Measurements from ENCODE around the gene GALNT9. TPM values are rescaled to one million over a fixed set of nuclear protein-coding genes. Genes with fewer than 3 reads are reported as not detected.

The GALNT9 gene
- polyA plus RNA-seq, 1 experiment: not detected

DNA sequence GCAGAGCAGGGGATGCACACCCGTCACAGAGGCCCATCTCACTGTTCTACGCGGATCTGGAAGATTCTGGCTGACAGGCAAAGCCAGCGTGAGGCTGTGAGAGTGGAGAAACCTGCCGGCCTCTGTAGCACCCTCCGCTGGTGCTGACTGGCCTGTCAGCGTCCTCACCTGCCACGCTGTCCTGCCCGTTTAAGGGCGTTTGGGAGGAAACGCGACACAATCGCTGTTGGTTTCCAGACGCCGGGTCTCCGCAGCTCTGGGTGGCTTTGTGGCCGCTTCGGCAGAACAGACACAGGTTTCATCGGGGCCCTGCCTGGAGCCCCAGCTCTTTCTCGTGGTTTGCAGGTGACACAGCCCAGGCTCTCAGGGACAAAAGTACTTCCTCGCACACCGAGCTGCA is 114.5 kb downstream of the GALNT9 start:
- no peak for DNase-seq (ENCODE audit: low read depth)
- TF ChIP-seq, protein P1, sequence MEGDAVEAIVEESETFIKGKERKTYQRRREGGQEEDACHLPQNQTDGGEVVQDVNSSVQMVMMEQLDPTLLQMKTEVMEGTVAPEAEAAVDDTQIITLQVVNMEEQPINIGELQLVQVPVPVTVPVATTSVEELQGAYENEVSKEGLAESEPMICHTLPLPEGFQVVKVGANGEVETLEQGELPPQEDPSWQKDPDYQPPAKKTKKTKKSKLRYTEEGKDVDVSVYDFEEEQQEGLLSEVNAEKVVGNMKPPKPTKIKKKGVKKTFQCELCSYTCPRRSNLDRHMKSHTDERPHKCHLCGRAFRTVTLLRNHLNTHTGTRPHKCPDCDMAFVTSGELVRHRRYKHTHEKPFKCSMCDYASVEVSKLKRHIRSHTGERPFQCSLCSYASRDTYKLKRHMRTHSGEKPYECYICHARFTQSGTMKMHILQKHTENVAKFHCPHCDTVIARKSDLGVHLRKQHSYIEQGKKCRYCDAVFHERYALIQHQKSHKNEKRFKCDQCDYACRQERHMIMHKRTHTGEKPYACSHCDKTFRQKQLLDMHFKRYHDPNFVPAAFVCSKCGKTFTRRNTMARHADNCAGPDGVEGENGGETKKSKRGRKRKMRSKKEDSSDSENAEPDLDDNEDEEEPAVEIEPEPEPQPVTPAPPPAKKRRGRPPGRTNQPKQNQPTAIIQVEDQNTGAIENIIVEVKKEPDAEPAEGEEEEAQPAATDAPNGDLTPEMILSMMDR (IDR thresholded peaks at IDR 0.05; ENCODE audit: insufficient read depth, low read depth, low read length): no peak
- CTCF ChIA-PET: no interaction called here
- H3K27me3 ChIP-seq (ENCODE audit: control insufficient read depth, insufficient read depth, low read length): 0 out of 2 replicates have a peak, but pooled peaks cover 1% of the 10 kb centered on the region
- no peak overlapping the region for H3K4me3 ChIP-seq (ENCODE audit: low read depth, low read length)
- POLR2A ChIA-PET: no interaction called here
- H3K36me3 ChIP-seq (ENCODE audit: control insufficient read depth, insufficient read depth, low read length): no peaks in the 10 kb centered on the region

GRCh38 chr12:132214161-132214476 is 115.3 kb downstream of the GALNT9 start:
- ChIA-PET POLR2A (no interaction called here), CTCF (no interaction called here)
- TF ChIP-seq, protein P1 (IDR thresholded peaks at IDR 0.05; ENCODE audit: insufficient read depth, low read depth, low read length): no peak
- Histone ChIP-seq H3K27me3 (ENCODE audit: control insufficient read depth, insufficient read depth, low read length) (0 out of 2 replicates have a peak, but pooled peaks cover 1% of the 10 kb centered on the region), H3K4me3 (ENCODE audit: low read depth, low read length) (no peak overlapping the region), H3K36me3 (ENCODE audit: control insufficient read depth, insufficient read depth, low read length) (no peaks in the 10 kb centered on the region)
- no peak for DNase-seq (ENCODE audit: low read depth)

GRCh38 chr12:132213359-132214160 is 115.8 kb downstream of the GALNT9 start:
- ChIA-PET POLR2A (no interaction called here), CTCF (no interaction called here)
- TF ChIP-seq, protein P1 (IDR thresholded peaks at IDR 0.05; ENCODE audit: insufficient read depth, low read depth, low read length): no peak
- DNase-seq (ENCODE audit: low read depth): no peak
- Histone ChIP-seq H3K4me3 (ENCODE audit: low read depth, low read length) (no peak overlapping the region), H3K36me3 (ENCODE audit: control insufficient read depth, insufficient read depth, low read length) (no peaks in the 10 kb centered on the region), H3K27me3 (ENCODE audit: control insufficient read depth, insufficient read depth, low read length) (0 out of 2 replicates have a peak, but pooled peaks cover 1% of the 10 kb centered on the region)

DNA sequence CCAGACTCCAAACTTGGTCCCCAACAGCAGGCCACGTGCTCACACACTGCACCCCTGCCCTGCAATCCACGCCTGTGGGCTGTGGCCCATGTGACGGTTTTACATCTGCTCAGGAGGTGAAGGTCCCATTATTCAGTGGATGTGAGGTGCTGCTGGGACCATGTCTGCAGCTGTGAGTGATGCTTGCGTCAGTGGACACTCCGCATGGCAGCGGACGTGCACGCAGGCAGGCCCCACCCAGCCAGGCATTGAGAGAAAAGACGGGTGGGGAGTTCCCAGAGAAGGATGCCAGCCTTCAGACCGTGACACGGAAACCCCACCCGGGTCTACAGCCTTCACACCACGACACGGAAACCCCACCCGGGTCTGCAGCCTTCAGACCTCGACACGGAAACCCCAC is 117.6 kb downstream of the GALNT9 start:
- no peaks in the 10 kb centered on the region for H3K36me3 ChIP-seq (ENCODE audit: control insufficient read depth, insufficient read depth, low read length)
- H3K4me3 ChIP-seq (ENCODE audit: low read depth, low read length): no peak overlapping the region
- no peak for DNase-seq (ENCODE audit: low read depth)
- 0 out of 2 replicates have a peak, but pooled peaks cover 1% of the 10 kb centered on the region for H3K27me3 ChIP-seq (ENCODE audit: control insufficient read depth, insufficient read depth, low read length)
- ChIA-PET POLR2A (no interaction called here), CTCF (no interaction called here)
- TF ChIP-seq, protein P1 (IDR thresholded peaks at IDR 0.05; ENCODE audit: insufficient read depth, low read depth, low read length): no peak

GRCh38 chr12:132211326-132211725 is 118.1 kb downstream of the GALNT9 start:
- Histone ChIP-seq H3K36me3 (ENCODE audit: control insufficient read depth, insufficient read depth, low read length) (no peaks in the 10 kb centered on the region), H3K4me3 (ENCODE audit: low read depth, low read length) (no peak overlapping the region), H3K27me3 (ENCODE audit: control insufficient read depth, insufficient read depth, low read length) (peaks cover 3% of the 10 kb centered on the region; the same call in 1 of the 2 replicates)
- DNase-seq (ENCODE audit: low read depth): no peak
- POLR2A ChIA-PET: no interaction called here
- CTCF ChIA-PET: no interaction called here
- TF ChIP-seq, protein P1 (IDR thresholded peaks at IDR 0.05; ENCODE audit: insufficient read depth, low read depth, low read length): no peak

All from BJ (cell line).